Uterus (tissue), 4 donors: ENCODE measurements around the gene TCHH. TPM values are rescaled to one million over a fixed set of nuclear protein-coding genes. Genes with fewer than 3 reads are reported as not detected.

Experiments
- DNase-seq, 2 donors: peaks; one replicate each; pipeline ENCODE4 v3.0.0-alpha.2; 2019 to 2020
- H3K27ac ChIP-seq, 2 donors: fragments of 200-600 bp; sonication (generic); 1 replicate in 1 of 2; 2 replicates in 1 of 2; pipeline ENCODE4 v1.5.1; 2016 to 2018
- H3K27me3 ChIP-seq, 2 donors: fragments of 200-600 bp; sonication (generic); one replicate each; pipeline ENCODE4 v1.5.1; 2018 to 2019; ENCODE audit warnings: control low read depth in 1 of 2
- H3K36me3 ChIP-seq, 2 donors: fragments of 200-600 bp; sonication (generic); one replicate each; pipeline ENCODE4 v1.5.1; 2019; ENCODE audit warnings: control low read depth in 1 of 2
- H3K4me1 ChIP-seq, 2 donors: fragments of 200-600 bp; sonication (generic); one replicate each; pipeline ENCODE4 v1.5.1; 2018 to 2019; ENCODE audit warnings: control low read depth in 1 of 2
- H3K4me3 ChIP-seq, 2 donors: fragments of 200-600 bp; sonication (generic); 1 replicate in 1 of 2; 2 replicates in 1 of 2; pipeline ENCODE4 v1.5.1; 2018 to 2019; ENCODE audit warnings: mild to moderate bottlenecking in 1 of 2
- H3K9me3 ChIP-seq, 2 donors: fragments of 200-600 bp; sonication (generic); one replicate each; pipeline ENCODE4 v1.5.1; 2019; ENCODE audit warnings: control low read depth in 1 of 2
- POLR2A ChIP-seq, 2 donors: fragments of 450-650 bp; IDR thresholded peaks; one replicate each; pipeline ENCODE4 v1.6.1; 2016; ENCODE audit warnings: antibody characterized with exemption in 2 of 2, mild to moderate bottlenecking in 1 of 2, moderate library complexity in 1 of 2
- intact Hi-C: fragments of 100-400 bp; cut with DNase I; formaldehyde crosslinking; loops from one replicate; pipeline ENCODE4 v1.15.1; 2023; ENCODE audit warnings: low total_unique reads
- small RNA-seq: library from RNA; depleted of rRNA; stranded (forward); fragments of <200 nt; gene quantifications from one replicate; pipeline ENCODE3, GENCODE V24; 2016
- total RNA-seq, 4 donors: library from RNA; depleted of rRNA in 3 of 4; stranded (reverse); fragments of >200 nt in 3 of 4; gene quantifications; one replicate each; pipeline versions ENCODE4 v1.1.0 to v1.2.4, GENCODE V29; 2014 to 2023
- TF ChIP-seq, protein P1 (sequence below), 4 experiments: fragments of 200-600 bp in 2 of 4; fragments of 450-650 bp in 2 of 4; sonication (generic) in 2 of 4; IDR thresholded peaks; one replicate each; pipeline ENCODE4 v1.5.1; 2016 to 2019; ENCODE audit warnings: antibody characterized with exemption in 4 of 4, mild to moderate bottlenecking in 2 of 4, moderate library complexity in 1 of 4
- donor health status: DM: yes; HTN: yes; CAD: no.

TCHH gene
- total RNA-seq, 4 donors from 2014 or later, result not detected

GRCh38 chr1:152061952-152062351 lies 53.3 kb downstream of the TCHH start:
- Histone ChIP-seq H3K27me3 (no peaks in the 10 kb centered on the region), H3K27ac (no peak overlapping the region), H3K9me3 (no peaks in the 10 kb centered on the region), H3K4me1 (no peaks in the 10 kb centered on the region), H3K36me3 (no peaks in the 10 kb centered on the region), H3K4me3 (no peak overlapping the region)
- no peak for DNase-seq
- TF ChIP-seq, protein P1, sequence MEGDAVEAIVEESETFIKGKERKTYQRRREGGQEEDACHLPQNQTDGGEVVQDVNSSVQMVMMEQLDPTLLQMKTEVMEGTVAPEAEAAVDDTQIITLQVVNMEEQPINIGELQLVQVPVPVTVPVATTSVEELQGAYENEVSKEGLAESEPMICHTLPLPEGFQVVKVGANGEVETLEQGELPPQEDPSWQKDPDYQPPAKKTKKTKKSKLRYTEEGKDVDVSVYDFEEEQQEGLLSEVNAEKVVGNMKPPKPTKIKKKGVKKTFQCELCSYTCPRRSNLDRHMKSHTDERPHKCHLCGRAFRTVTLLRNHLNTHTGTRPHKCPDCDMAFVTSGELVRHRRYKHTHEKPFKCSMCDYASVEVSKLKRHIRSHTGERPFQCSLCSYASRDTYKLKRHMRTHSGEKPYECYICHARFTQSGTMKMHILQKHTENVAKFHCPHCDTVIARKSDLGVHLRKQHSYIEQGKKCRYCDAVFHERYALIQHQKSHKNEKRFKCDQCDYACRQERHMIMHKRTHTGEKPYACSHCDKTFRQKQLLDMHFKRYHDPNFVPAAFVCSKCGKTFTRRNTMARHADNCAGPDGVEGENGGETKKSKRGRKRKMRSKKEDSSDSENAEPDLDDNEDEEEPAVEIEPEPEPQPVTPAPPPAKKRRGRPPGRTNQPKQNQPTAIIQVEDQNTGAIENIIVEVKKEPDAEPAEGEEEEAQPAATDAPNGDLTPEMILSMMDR (IDR thresholded peaks at IDR 0.05), result no peak
- TF ChIP-seq POLR2A (IDR thresholded peaks at IDR 0.05), result no peak
- intact Hi-C loops, result no loop called here

Small RNA genes lying within 50 kb of the gene (small RNA-seq; reads per million reads assigned to genes)
- gene SPTLC1P4, result not detected

Other genes starting within 250 kb of the TCHH start
- 10 to 100 TPM; 11.5 to 56.4 (median 18.3) TPM for gene THEM4, start 205.9 kb downstream of the TCHH start, total RNA-seq
- 100 to 1,000 TPM in 1 of 4 donors, 10 to 100 TPM in 3; 21.8 to 189 (median 34.6) TPM for gene S100A10, start 121.6 kb downstream of the TCHH start, total RNA-seq
- 100 to 1,000 TPM in 3 of 4 donors, 10 to 100 TPM in 1; 14.9 to 321 (median 146) TPM for gene S100A11, start 78.4 kb downstream of the TCHH start, total RNA-seq
- gene TCHHL1, start 26.4 kb downstream of the TCHH start, total RNA-seq, result not detected
- not detected for gene RPTN, start 43.8 kb upstream of the TCHH start, total RNA-seq
- under 1 TPM in 1 of 4 donors, not detected in 3; 0.06 TPM for gene HRNR, start 108.7 kb upstream of the TCHH start, total RNA-seq
- under 1 TPM in 2 of 4 donors, not detected in 2; 0.12 to 0.28 TPM for gene FLG, start 209.8 kb upstream of the TCHH start, total RNA-seq
- gene FLG2, start 244.6 kb upstream of the TCHH start, total RNA-seq, result not detected